ENCODE data around the gene CLEC16A.

DNA sequence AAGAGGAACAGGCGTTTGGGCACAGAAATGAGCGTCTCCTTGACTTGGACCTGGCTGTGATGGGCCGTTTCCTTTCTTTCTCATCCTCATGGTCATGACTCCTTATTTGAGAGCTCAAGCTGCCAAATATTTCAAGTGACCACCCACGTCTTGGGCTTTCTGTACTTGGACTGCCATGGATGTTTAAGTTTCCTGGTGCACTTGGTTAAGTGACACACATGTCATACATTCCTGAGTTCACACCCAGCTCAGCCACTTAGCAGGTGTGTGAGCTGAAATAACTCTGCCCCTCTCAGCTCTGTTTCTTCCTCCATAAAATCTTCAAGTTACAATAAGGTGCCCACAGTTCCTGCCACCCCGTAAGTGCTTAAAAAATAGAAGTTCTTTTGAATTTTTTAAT is 114.5 kb downstream of the CLEC16A start:
- no peak for TF ChIP-seq POLR2A (IDR thresholded peaks at IDR 0.05)
- TF ChIP-seq, protein P1, sequence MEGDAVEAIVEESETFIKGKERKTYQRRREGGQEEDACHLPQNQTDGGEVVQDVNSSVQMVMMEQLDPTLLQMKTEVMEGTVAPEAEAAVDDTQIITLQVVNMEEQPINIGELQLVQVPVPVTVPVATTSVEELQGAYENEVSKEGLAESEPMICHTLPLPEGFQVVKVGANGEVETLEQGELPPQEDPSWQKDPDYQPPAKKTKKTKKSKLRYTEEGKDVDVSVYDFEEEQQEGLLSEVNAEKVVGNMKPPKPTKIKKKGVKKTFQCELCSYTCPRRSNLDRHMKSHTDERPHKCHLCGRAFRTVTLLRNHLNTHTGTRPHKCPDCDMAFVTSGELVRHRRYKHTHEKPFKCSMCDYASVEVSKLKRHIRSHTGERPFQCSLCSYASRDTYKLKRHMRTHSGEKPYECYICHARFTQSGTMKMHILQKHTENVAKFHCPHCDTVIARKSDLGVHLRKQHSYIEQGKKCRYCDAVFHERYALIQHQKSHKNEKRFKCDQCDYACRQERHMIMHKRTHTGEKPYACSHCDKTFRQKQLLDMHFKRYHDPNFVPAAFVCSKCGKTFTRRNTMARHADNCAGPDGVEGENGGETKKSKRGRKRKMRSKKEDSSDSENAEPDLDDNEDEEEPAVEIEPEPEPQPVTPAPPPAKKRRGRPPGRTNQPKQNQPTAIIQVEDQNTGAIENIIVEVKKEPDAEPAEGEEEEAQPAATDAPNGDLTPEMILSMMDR (IDR thresholded peaks at IDR 0.05), result no peak

Measured in breast epithelium (tissue), 3 donors.